Measurements from ENCODE around the gene CHCHD4.

The CHCHD4 gene

DNA sequence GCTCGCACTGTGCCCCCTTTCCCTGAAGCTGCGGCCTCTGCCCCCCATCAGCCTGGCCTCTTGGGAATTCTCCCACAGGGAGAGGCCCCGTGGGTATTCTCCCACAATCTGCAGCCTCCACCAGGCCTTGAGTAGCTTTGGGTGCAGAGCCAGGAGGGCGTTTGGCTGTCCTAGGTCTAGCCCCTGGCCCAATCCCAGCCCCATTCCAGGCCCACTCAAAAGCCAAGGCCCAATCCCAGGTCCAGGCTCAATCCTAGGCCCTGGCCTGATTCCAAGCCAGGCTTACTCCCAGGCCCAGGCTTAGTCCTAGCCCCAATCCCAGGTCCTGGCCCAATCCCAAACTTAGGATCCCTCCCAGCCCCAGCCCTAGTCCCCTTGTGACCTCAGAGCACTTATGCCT lies 59.8 kb downstream of the CHCHD4 start:
- TF ChIP-seq, protein P1, sequence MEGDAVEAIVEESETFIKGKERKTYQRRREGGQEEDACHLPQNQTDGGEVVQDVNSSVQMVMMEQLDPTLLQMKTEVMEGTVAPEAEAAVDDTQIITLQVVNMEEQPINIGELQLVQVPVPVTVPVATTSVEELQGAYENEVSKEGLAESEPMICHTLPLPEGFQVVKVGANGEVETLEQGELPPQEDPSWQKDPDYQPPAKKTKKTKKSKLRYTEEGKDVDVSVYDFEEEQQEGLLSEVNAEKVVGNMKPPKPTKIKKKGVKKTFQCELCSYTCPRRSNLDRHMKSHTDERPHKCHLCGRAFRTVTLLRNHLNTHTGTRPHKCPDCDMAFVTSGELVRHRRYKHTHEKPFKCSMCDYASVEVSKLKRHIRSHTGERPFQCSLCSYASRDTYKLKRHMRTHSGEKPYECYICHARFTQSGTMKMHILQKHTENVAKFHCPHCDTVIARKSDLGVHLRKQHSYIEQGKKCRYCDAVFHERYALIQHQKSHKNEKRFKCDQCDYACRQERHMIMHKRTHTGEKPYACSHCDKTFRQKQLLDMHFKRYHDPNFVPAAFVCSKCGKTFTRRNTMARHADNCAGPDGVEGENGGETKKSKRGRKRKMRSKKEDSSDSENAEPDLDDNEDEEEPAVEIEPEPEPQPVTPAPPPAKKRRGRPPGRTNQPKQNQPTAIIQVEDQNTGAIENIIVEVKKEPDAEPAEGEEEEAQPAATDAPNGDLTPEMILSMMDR (IDR thresholded peaks at IDR 0.05; ENCODE audit: insufficient read depth, low read length, poor library complexity, severe bottlenecking): no peak
- H3K4me3 ChIP-seq (replicated peaks; ENCODE audit: low read depth, low read length): no peak overlapping the region
- DNase-seq (ENCODE audit: extremely low read depth, insufficient read length): no peak
- H3K36me3 ChIP-seq (ENCODE audit: control insufficient read depth, insufficient read depth, low read length): no peaks in the 10 kb centered on the region
- H3K27me3 ChIP-seq (replicated peaks; ENCODE audit: control insufficient read depth, insufficient read depth, low read length): no peaks in the 10 kb centered on the region

DNA sequence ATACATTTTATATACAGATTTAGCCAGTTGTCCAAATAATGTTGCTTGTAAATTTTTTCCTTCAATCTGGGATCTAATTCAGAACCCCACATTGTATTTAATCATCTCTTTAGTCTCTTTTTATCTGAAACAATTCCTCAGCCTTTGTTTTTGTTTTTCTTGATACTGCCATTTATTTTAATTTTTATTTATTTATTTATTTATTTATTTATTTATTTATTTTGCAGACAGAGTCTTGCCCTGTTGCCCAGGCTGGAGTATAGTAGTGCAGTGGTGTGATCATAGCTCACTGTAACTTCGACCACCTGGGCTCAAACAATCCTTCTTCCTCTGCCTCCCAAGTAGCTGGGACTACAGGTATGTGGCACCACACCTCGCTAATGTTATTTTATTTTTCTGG lies 61.5 kb downstream of the CHCHD4 start:
- Histone ChIP-seq H3K27me3 (replicated peaks; ENCODE audit: control insufficient read depth, insufficient read depth, low read length) (no peaks in the 10 kb centered on the region), H3K4me3 (replicated peaks; ENCODE audit: low read depth, low read length) (no peak overlapping the region), H3K36me3 (ENCODE audit: control insufficient read depth, insufficient read depth, low read length) (no peaks in the 10 kb centered on the region)
- TF ChIP-seq, protein P1 (IDR thresholded peaks at IDR 0.05; ENCODE audit: insufficient read depth, low read length, poor library complexity, severe bottlenecking): no peak
- DNase-seq (ENCODE audit: extremely low read depth, insufficient read length): no peak
